Stimulated activated CD8-positive, alpha-beta memory T cell treated with anti-CD3 and anti-CD28 coated beads, Interleukin-2, amount 100 ng/mL, for 1 hour (primary cell): ENCODE results near the gene COPZ1.
"Not testable (repeated sequence)": the region's sequence is repeated elsewhere in the genome, so short reads cannot be mapped to it uniquely, and the experiment has no call there.

Experiments used
- DNase-seq, 2 donors: peaks; one replicate each; pipeline ENCODE4 v3.0.0-alpha.2; 2020; ENCODE audit warnings: low read depth in 2 of 2

Gene COPZ1

GRCh38 chr12:54331461-54331860 is 6.5 kb downstream of the COPZ1 start:
- DNase-seq: no peak

- DNase-seq: no peak
These were observed 8.6 kb downstream of the COPZ1 start for GRCh38 chr12:54333420-54334034.

- no peak for DNase-seq
These were observed 12.4 kb downstream of the COPZ1 start for GRCh38 chr12:54337280-54337842.

GRCh38 chr12:54337854-54338650 is 13.1 kb downstream of the COPZ1 start:
- no peak for DNase-seq

GRCh38 chr12:54338698-54339296 is 13.9 kb downstream of the COPZ1 start:
- DNase-seq: no peak

- no peak for DNase-seq
These were observed 15.9 kb downstream of the COPZ1 start for GRCh38 chr12:54340846-54341245.

- no peak for DNase-seq
These were observed 16.7 kb downstream of the COPZ1 start for GRCh38 chr12:54341378-54342300.

GRCh38 chr12:54349036-54349435 is 24.1 kb downstream of the COPZ1 start:
- DNase-seq: no peak

- no peak for DNase-seq
These were observed 24.7 kb downstream of the COPZ1 start for GRCh38 chr12:54349679-54350078.

GRCh38 chr12:54350743-54351142 is 25.8 kb downstream of the COPZ1 start:
- no peak for DNase-seq

GRCh38 chr12:54351341-54351740 is 26.4 kb downstream of the COPZ1 start:
- no peak for DNase-seq

GRCh38 chr12:54352022-54352531 is 27.1 kb downstream of the COPZ1 start:
- DNase-seq: no peak

- DNase-seq: no peak
These were observed 28.3 kb downstream of the COPZ1 start for GRCh38 chr12:54352891-54353874.

GRCh38 chr12:54354271-54354670 is 29.3 kb downstream of the COPZ1 start:
- DNase-seq: not testable (repeated sequence)

GRCh38 chr12:54355104-54355815 is 30.3 kb downstream of the COPZ1 start:
- no peak for DNase-seq

- DNase-seq: no peak
These were observed 31.3 kb downstream of the COPZ1 start for GRCh38 chr12:54356228-54356627.

GRCh38 chr12:54356951-54357356 is 32.0 kb downstream of the COPZ1 start:
- no peak for DNase-seq

- no peak for DNase-seq
These were observed 32.7 kb downstream of the COPZ1 start for GRCh38 chr12:54357506-54358190.
